Endothelial cell of umbilical vein (primary cell): ENCODE results near the gene LCN2.

ENCODE experiments used
- CTCF ChIP-seq, 2 donors: IDR thresholded peaks; 1 replicate in 1 of 2; 2 replicates in 1 of 2; pipeline ENCODE4 v1.5.1; 2011; ENCODE audit warnings: low read length in 2 of 2, mild to moderate bottlenecking in 2 of 2, moderate library complexity in 2 of 2, control low read depth in 1 of 2, inconsistent platforms in 1 of 2, low read depth in 1 of 2; ENCODE audit not compliant: insufficient read depth in 1 of 2; ENCODE audit errors: extremely low read depth in 1 of 2
- EZH2 ChIP-seq: IDR thresholded peaks from 2 replicates; pipeline ENCODE4 v1.6.1; 2012; ENCODE audit warnings: borderline replicate concordance, low read depth, mild to moderate bottlenecking, moderate library complexity, low read length, inconsistent platforms; ENCODE audit not compliant: severe bottlenecking
- POLR2A ChIP-seq: IDR thresholded peaks from 2 replicates; pipeline ENCODE4 v1.6.1; 2012; ENCODE audit warnings: low read depth, mild to moderate bottlenecking, control low read depth, low read length
- POLR2AphosphoS5 ChIP-seq: IDR thresholded peaks from 2 replicates; pipeline ENCODE4 v1.6.1; 2012; ENCODE audit warnings: low read depth, mild to moderate bottlenecking, control low read depth, low read length, moderate library complexity; ENCODE audit not compliant: insufficient read depth

- TF ChIP-seq POLR2AphosphoS5 (no peak), CTCF (IDR thresholded peaks at IDR 0.05; ENCODE audit: extremely low read depth in 1 of 2, insufficient read depth in 1 of 2, low read depth in 1 of 2, low read length in 2 of 2) (no peak), POLR2A (no peak), EZH2 (no peak)
Observed at GRCh38 chr9:128166169-128166568, 16.9 kb downstream of the LCN2 start.
